Mesenchymal stem cell (in vitro differentiated cells and primary cell): Measurements from ENCODE around the gene SLC38A9.

Source experiments
- DNase-seq: peaks from one replicate; pipeline ENCODE4 v3.0.0-alpha.2; 2013
- H2AFZ ChIP-seq: one replicate; pipeline ENCODE4 v1.6.1; 2013; ENCODE audit warnings: low read depth, mild to moderate bottlenecking, control low read depth, inconsistent platforms, low read length, moderate library complexity
- H2AK5ac ChIP-seq: 2 replicates; pipeline ENCODE4 v1.6.1; 2013; ENCODE audit warnings: low read length, moderate library complexity, mild to moderate bottlenecking, inconsistent platforms; ENCODE audit not compliant: severe bottlenecking
- H2BK120ac ChIP-seq: one replicate; pipeline ENCODE4 v1.6.1; 2013; ENCODE audit warnings: low read depth, mild to moderate bottlenecking, inconsistent platforms, low read length, moderate library complexity
- H2BK12ac ChIP-seq, 2 experiments: one replicate each; pipeline ENCODE4 v1.6.1; 2013; ENCODE audit warnings: inconsistent platforms in 2 of 2, low read length in 2 of 2, mild to moderate bottlenecking in 2 of 2, moderate library complexity in 2 of 2, control low read depth in 1 of 2
- H2BK15ac ChIP-seq: one replicate; pipeline ENCODE4 v1.6.1; 2013; ENCODE audit warnings: mild to moderate bottlenecking, low read depth, inconsistent platforms; ENCODE audit not compliant: poor library complexity, severe bottlenecking
- H2BK5ac ChIP-seq: 2 replicates; pipeline ENCODE4 v1.6.1; 2013; ENCODE audit warnings: low read depth, mild to moderate bottlenecking, low read length, control low read depth, inconsistent platforms; ENCODE audit not compliant: poor library complexity, severe bottlenecking
- H3K14ac ChIP-seq, 2 experiments: one replicate each; pipeline ENCODE4 v1.6.1; 2013; ENCODE audit warnings: inconsistent platforms in 2 of 2, low read length in 2 of 2, control low read depth in 1 of 2, mild to moderate bottlenecking in 1 of 2, moderate library complexity in 1 of 2
- H3K18ac ChIP-seq, 2 experiments: one replicate each; pipeline ENCODE4 v1.6.1; 2013; ENCODE audit warnings: inconsistent platforms in 2 of 2, low read length in 2 of 2, control low read depth in 1 of 2, low read depth in 1 of 2, mild to moderate bottlenecking in 1 of 2
- H3K23ac ChIP-seq, 2 experiments: one replicate each; pipeline ENCODE4 v1.6.1; 2013; ENCODE audit warnings: inconsistent platforms in 2 of 2, low read length in 2 of 2, mild to moderate bottlenecking in 2 of 2, moderate library complexity in 2 of 2, control low read depth in 1 of 2
- H3K27ac ChIP-seq: 2 replicates; pipeline ENCODE4 v1.5.1; 2013; ENCODE audit warnings: mild to moderate bottlenecking, moderate library complexity, low read length, control low read depth, inconsistent platforms; ENCODE audit not compliant: poor library complexity, severe bottlenecking
- H3K27me3 ChIP-seq, 2 experiments: 2 replicates each; pipeline versions ENCODE4 v1.6.1 to v1.7.0; 2013; ENCODE audit warnings: low read length in 2 of 2, mild to moderate bottlenecking in 2 of 2, moderate library complexity in 2 of 2, control low read depth in 1 of 2, inconsistent platforms in 1 of 2; ENCODE audit not compliant: control insufficient read depth in 1 of 2, insufficient read depth in 1 of 2
- H3K36me3 ChIP-seq, 2 experiments: 2 replicates each; pipeline versions ENCODE4 v1.6.1 to v1.7.0; 2013; ENCODE audit warnings: low read length in 2 of 2, control low read depth in 1 of 2, inconsistent platforms in 1 of 2, low read depth in 1 of 2, mild to moderate bottlenecking in 1 of 2; ENCODE audit not compliant: insufficient read depth in 2 of 2, control insufficient read depth in 1 of 2
- H3K4ac ChIP-seq, 2 experiments: one replicate each; pipeline ENCODE4 v1.6.1; 2013; ENCODE audit warnings: inconsistent platforms in 2 of 2, low read length in 2 of 2, mild to moderate bottlenecking in 2 of 2, moderate library complexity in 2 of 2, control low read depth in 1 of 2, low read depth in 1 of 2
- H3K4me1 ChIP-seq: 2 replicates; pipeline ENCODE4 v1.6.1; 2013; ENCODE audit warnings: low read depth, low read length, control low read depth; ENCODE audit not compliant: control insufficient read depth, insufficient read depth
- H3K4me2 ChIP-seq: 2 replicates; pipeline ENCODE4 v1.6.1; 2013; ENCODE audit warnings: low read length, mild to moderate bottlenecking, inconsistent platforms; ENCODE audit not compliant: poor library complexity, severe bottlenecking
- H3K4me3 ChIP-seq, 2 experiments: 2 replicates each; pipeline versions ENCODE4 v1.5.1 to v1.7.0; 2013; ENCODE audit warnings: low read length in 2 of 2, mild to moderate bottlenecking in 2 of 2, control low read depth in 1 of 2, low read depth in 1 of 2; ENCODE audit not compliant: insufficient read depth in 1 of 2
- H3K79me1 ChIP-seq: replicated peaks from 2 replicates; pipeline ENCODE4 v1.6.1; 2013; ENCODE audit warnings: mild to moderate bottlenecking, control low read depth, low read length, inconsistent platforms; ENCODE audit not compliant: poor library complexity, severe bottlenecking
- H3K9ac ChIP-seq: 2 replicates; pipeline ENCODE4 v1.7.0; 2013; ENCODE audit warnings: mild to moderate bottlenecking, low read length, moderate library complexity
- H3K9me3 ChIP-seq: 2 replicates; pipeline ENCODE4 v1.7.0; 2013; ENCODE audit warnings: mild to moderate bottlenecking, low read length; ENCODE audit not compliant: control insufficient read depth
- H4K8ac ChIP-seq: one replicate; pipeline ENCODE4 v1.6.1; 2013; ENCODE audit warnings: inconsistent platforms, mild to moderate bottlenecking, low read length, moderate library complexity
- H4K91ac ChIP-seq: one replicate; pipeline ENCODE4 v1.6.1; 2013; ENCODE audit warnings: mild to moderate bottlenecking, low read length, inconsistent platforms
- WGBS: methylation state at CpG from one replicate; pipeline ENCODE4 v1.1.7; 2013; ENCODE audit warnings: mixed read lengths; 5-methylcytosine and 5-hydroxymethylcytosine counted together

The SLC38A9 gene

GRCh38 chr5:55694152-55694830 is 17.8 kb downstream of the SLC38A9 start:
- 83% methylated on average over 3 of the region's 3 CpGs for WGBS
- peak; percentile 52 for DNase-seq
- no peak overlapping the region for H3K14ac ChIP-seq
- H4K8ac ChIP-seq: no peak overlapping the region
- no peak overlapping the region for H2BK12ac ChIP-seq
- H3K18ac ChIP-seq: no peak overlapping the region
- no peak overlapping the region for H3K4ac ChIP-seq
- no peak overlapping the region for H3K4me3 ChIP-seq
- no peak overlapping the region for H4K91ac ChIP-seq
- H3K27ac ChIP-seq: no peak overlapping the region
- H3K36me3 ChIP-seq: peaks cover 0 to 8% of the 10 kb centered on the region in 2 experiments
- H3K79me1 ChIP-seq: peaks cover 5% of the 10 kb centered on the region
- H3K9me3 ChIP-seq: no peaks in the 10 kb centered on the region
- H2AFZ ChIP-seq: no peak overlapping the region
- no peak overlapping the region for H2BK5ac ChIP-seq
- no peak overlapping the region for H2BK15ac ChIP-seq
- no peaks in the 10 kb centered on the region for H3K4me1 ChIP-seq
- H2BK120ac ChIP-seq: no peak overlapping the region
- H3K9ac ChIP-seq: no peak overlapping the region
- H2AK5ac ChIP-seq: no peak overlapping the region
- H3K27me3 ChIP-seq: no peaks in the 10 kb centered on the region
- no peak overlapping the region for H3K4me2 ChIP-seq
- H3K23ac ChIP-seq: no peak overlapping the region

DNA sequence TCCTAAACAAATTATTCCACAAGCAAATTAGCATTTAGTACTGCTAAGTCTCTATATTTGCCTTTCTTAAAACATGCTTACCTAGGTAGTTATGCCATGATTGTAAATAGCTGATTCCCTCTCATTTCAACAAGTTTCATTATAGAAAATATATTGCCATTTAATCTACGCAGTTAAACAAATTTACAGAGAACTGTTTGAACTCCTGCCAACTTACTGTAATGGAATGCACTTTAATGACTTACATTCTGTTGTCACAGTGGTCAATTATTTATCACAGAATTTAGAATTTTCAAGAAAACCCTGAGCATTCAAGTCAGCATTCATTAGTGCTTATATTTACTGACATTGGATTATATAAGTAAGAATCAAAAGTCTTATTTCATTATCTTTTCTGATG is 19.6 kb downstream of the SLC38A9 start:
- H3K27ac ChIP-seq: no peak overlapping the region
- H3K18ac ChIP-seq: no peak overlapping the region
- 100% methylated on average over 1 of the region's 1 CpG for WGBS
- no peak overlapping the region for H3K4ac ChIP-seq
- H3K23ac ChIP-seq: no peak overlapping the region
- no peak overlapping the region for H2AFZ ChIP-seq
- no peaks in the 10 kb centered on the region for H3K27me3 ChIP-seq
- no peak for DNase-seq
- no peak overlapping the region for H3K9ac ChIP-seq
- H2AK5ac ChIP-seq: no peak overlapping the region
- no peak overlapping the region for H3K4me3 ChIP-seq
- H2BK15ac ChIP-seq: no peak overlapping the region
- no peak overlapping the region for H4K91ac ChIP-seq
- no peak overlapping the region for H2BK12ac ChIP-seq
- peaks cover 0 to 6% of the 10 kb centered on the region in 2 experiments for H3K36me3 ChIP-seq
- no peaks in the 10 kb centered on the region for H3K9me3 ChIP-seq
- H2BK120ac ChIP-seq: no peak overlapping the region
- H3K79me1 ChIP-seq: peaks cover 5% of the 10 kb centered on the region
- H4K8ac ChIP-seq: no peak overlapping the region
- no peak overlapping the region for H3K14ac ChIP-seq
- H2BK5ac ChIP-seq: no peak overlapping the region
- no peak overlapping the region for H3K4me2 ChIP-seq
- H3K4me1 ChIP-seq: no peaks in the 10 kb centered on the region

GRCh38 chr5:55692106-55692417 is 20.1 kb downstream of the SLC38A9 start:
- Histone ChIP-seq H3K27ac (no peak overlapping the region), H3K27me3 (no peaks in the 10 kb centered on the region), H4K8ac (no peak overlapping the region), H3K9me3 (no peaks in the 10 kb centered on the region), H2BK5ac (no peak overlapping the region), H2BK12ac (no peak overlapping the region), H2AK5ac (no peak overlapping the region), H3K4ac (no peak overlapping the region), H3K36me3 (peaks cover 0 to 3% of the 10 kb centered on the region in 2 experiments), H3K4me2 (no peak overlapping the region), H3K18ac (no peak overlapping the region), H3K9ac (no peak overlapping the region), H2AFZ (no peak overlapping the region), H3K4me3 (no peak overlapping the region), H3K79me1 (peaks cover 5% of the 10 kb centered on the region), H3K14ac (no peak overlapping the region), H4K91ac (no peak overlapping the region), H2BK120ac (no peak overlapping the region), H3K23ac (no peak overlapping the region), H3K4me1 (no peaks in the 10 kb centered on the region), H2BK15ac (no peak overlapping the region)
- no CpG with 5 or more reads among the region's 2 CpGs for WGBS
- DNase-seq: no peak

GRCh38 chr5:55691265-55692105 is 20.6 kb downstream of the SLC38A9 start:
- no peak overlapping the region for H3K23ac ChIP-seq
- no peaks in the 10 kb centered on the region for H3K27me3 ChIP-seq
- H3K4ac ChIP-seq: no peak overlapping the region
- no peak overlapping the region for H2BK5ac ChIP-seq
- no peaks in the 10 kb centered on the region for H3K4me1 ChIP-seq
- no peak overlapping the region for H2BK15ac ChIP-seq
- H4K91ac ChIP-seq: no peak overlapping the region
- no peak overlapping the region for H3K4me2 ChIP-seq
- H2BK12ac ChIP-seq: no peak overlapping the region
- no peak overlapping the region for H3K14ac ChIP-seq
- peak overlapping the region in 1 of 2 experiments; percentile 42 for H3K4me3 ChIP-seq
- H3K79me1 ChIP-seq: peaks cover 5% of the 10 kb centered on the region
- H2BK120ac ChIP-seq: no peak overlapping the region
- DNase-seq: peak; percentile 65
- no peak overlapping the region for H3K18ac ChIP-seq
- no peaks in the 10 kb centered on the region for H3K9me3 ChIP-seq
- H3K36me3 ChIP-seq: peaks cover 0 to 3% of the 10 kb centered on the region in 2 experiments
- H2AFZ ChIP-seq: no peak overlapping the region
- peak overlapping the region; percentile 74 for H3K9ac ChIP-seq
- no peak overlapping the region for H2AK5ac ChIP-seq
- H4K8ac ChIP-seq: no peak overlapping the region
- no peak overlapping the region for H3K27ac ChIP-seq
- WGBS: 100% methylated on average over 1 of the region's 2 CpGs
